Stomach (tissue), 9 donors: ENCODE measurements around the gene CCNQ. TPM values are rescaled to one million over a fixed set of nuclear protein-coding genes. Genes with fewer than 3 reads are reported as not detected.

Experiments used
- DNase-seq, 2 donors: peaks; one replicate each; pipeline versions ENCODE4 v3.0.0 to v3.0.0-alpha.2; 2013 to 2019
- H3K27ac ChIP-seq, 5 donors: fragments of 200-600 bp in 4 of 5; sonication (generic) in 4 of 5; one replicate each; pipeline ENCODE4 v1.5.1; 2013 to 2019; ENCODE audit warnings: mild to moderate bottlenecking in 1 of 5, moderate library complexity in 1 of 5
- H3K27me3 ChIP-seq, 3 donors: fragments of 200-600 bp; sonication (generic); one replicate each; pipeline ENCODE4 v1.5.1; 2017 to 2019; ENCODE audit warnings: mixed run types in 1 of 3
- H3K36me3 ChIP-seq, 4 donors: fragments of 200-600 bp; sonication (generic); 1 replicate in 3 of 4; 2 replicates in 1 of 4; pipeline ENCODE4 v1.5.1; 2016 to 2019
- H3K4me1 ChIP-seq, 4 donors: fragments of 200-600 bp; sonication (generic); one replicate each; pipeline ENCODE4 v1.5.1; 2016 to 2019
- H3K4me3 ChIP-seq, 4 donors: fragments of 200-600 bp; sonication (generic) in 3 of 4; one replicate each; pipeline ENCODE4 v1.5.1; 2016 to 2019; ENCODE audit warnings: mild to moderate bottlenecking in 1 of 4
- H3K9me3 ChIP-seq, 4 donors: fragments of 200-600 bp; sonication (generic); one replicate each; pipeline ENCODE4 v1.5.1; 2016 to 2019
- CTCF ChIP-seq, 7 experiments: fragments of 450-650 bp in 4 of 7; fragments of 200-600 bp in 3 of 7; sonication (generic) in 3 of 7; IDR thresholded peaks; one replicate each; pipeline ENCODE4 v1.5.1; 2016 to 2019; ENCODE audit warnings: antibody characterized with exemption in 7 of 7, control low read depth in 2 of 7, mild to moderate bottlenecking in 1 of 7
- EP300 ChIP-seq: sonication (generic); formaldehyde crosslinking; IDR thresholded peaks from one replicate; pipeline ENCODE4 v1.6.1; 2017; ENCODE audit warnings: antibody characterized with exemption
- POLR2A ChIP-seq, 4 donors: fragments of 450-650 bp; IDR thresholded peaks; one replicate each; pipeline ENCODE4 v1.6.1; 2016; ENCODE audit warnings: antibody characterized with exemption in 4 of 4, control low read depth in 2 of 4, mild to moderate bottlenecking in 1 of 4, moderate library complexity in 1 of 4
- POLR2AphosphoS5 ChIP-seq, 3 donors: sonication (generic); formaldehyde crosslinking; IDR thresholded peaks; one replicate each; pipeline ENCODE4 v1.6.1; 2016; ENCODE audit warnings: antibody characterized with exemption in 3 of 3
- WGBS, 5 donors: extraction: QIAGEN DNeasy Blood & Tissue Kit in 3 of 5; methylation state at CpG; one replicate each; pipeline versions ENCODE4 v1.1.5 to v1.1.7; 2013 to 2018; 5-methylcytosine and 5-hydroxymethylcytosine counted together
- intact Hi-C: fragments of 100-400 bp; cut with DNase I; formaldehyde crosslinking; loops from one replicate; pipeline ENCODE4 v1.15.1; 2023; ENCODE audit warnings: low total_unique reads
- polyA plus RNA-seq, 3 donors: library from polyadenylated mRNA; stranded (reverse); fragments of 200-250 nt; gene quantifications; one replicate each; pipeline ENCODE4 v1.2.3, GENCODE V29; 2013
- total RNA-seq, 5 donors: library from RNA; depleted of rRNA; stranded (reverse); fragments of >200 nt; gene quantifications; one replicate each; pipeline versions ENCODE4 v1.1.0 to v1.2.3, GENCODE V29; 2014 to 2016
- donor health status: healthy with polysubstance abuse.
- donor health status: Bipolar disorder and iron deficiency.
- donor health status: healthy.

Gene CCNQ
- total and polyA plus RNA-seq, 8 donors, result 0.58 to 55.4 (median 26.2) TPM; not detected in 1

- TF ChIP-seq POLR2A (IDR thresholded peaks at IDR 0.05), result no peak
- H3K27me3 ChIP-seq, result peaks cover 0 to 5% (median 0%) of the 10 kb centered on the region in 3 donors
- H3K36me3 ChIP-seq, result peaks cover 0 to 46% (median 36%) of the 10 kb centered on the region in 4 donors
- H3K4me1 ChIP-seq, result peaks cover 0 to 3% (median 0%) of the 10 kb centered on the region in 4 donors
- intact Hi-C loops, result no loop called here
- no peak overlapping the region for H3K27ac ChIP-seq
- DNase-seq, result no peak
- H3K4me3 ChIP-seq, result no peak overlapping the region
- H3K9me3 ChIP-seq, result no peaks in the 10 kb centered on the region
- 83 to 93% (median 86%) methylated on average over 4 of the region's 4 CpGs for WGBS, 5 donors
Measured at GRCh38 chrX:153585827-153586226, 13.1 kb downstream of the CCNQ start.

GRCh38 chrX:153583433-153583832, 15.5 kb downstream of the CCNQ start:
- 57 to 69% (median 67%) methylated on average over 2 of the region's 2 CpGs for WGBS, 5 donors
- no peaks in the 10 kb centered on the region for H3K9me3 ChIP-seq
- peaks cover 0 to 3% (median 0%) of the 10 kb centered on the region in 4 donors for H3K4me1 ChIP-seq
- intact Hi-C loops, result no loop called here
- TF ChIP-seq POLR2AphosphoS5 (IDR thresholded peaks at IDR 0.05) (no peak), POLR2A (IDR thresholded peaks at IDR 0.05) (no peak), EP300 (no peak), CTCF (IDR thresholded peaks at IDR 0.05) (no peak)
- H3K27ac ChIP-seq, result no peak overlapping the region
- H3K27me3 ChIP-seq, result peaks cover 0 to 5% (median 0%) of the 10 kb centered on the region in 3 donors
- H3K4me3 ChIP-seq, result no peak overlapping the region
- no peak for DNase-seq
- peaks cover 0 to 24% (median 18%) of the 10 kb centered on the region in 4 donors for H3K36me3 ChIP-seq

- no peak overlapping the region for H3K27ac ChIP-seq
- intact Hi-C loops, result no loop called here
Measured at GRCh38 chrX:153582896-153583295, 16.0 kb downstream of the CCNQ start.

GRCh38 chrX:153580700-153581386, 18.1 kb downstream of the CCNQ start:
- no peak for TF ChIP-seq POLR2AphosphoS5 (IDR thresholded peaks at IDR 0.05)
- TF ChIP-seq POLR2A (IDR thresholded peaks at IDR 0.05), result no peak
- no peaks in the 10 kb centered on the region for H3K9me3 ChIP-seq
- H3K4me3 ChIP-seq, result no peak overlapping the region
- H3K36me3 ChIP-seq, result peaks cover 0 to under 1% (median 0%) of the 10 kb centered on the region in 4 donors
- intact Hi-C loops, result no loop called here
- peaks cover 0 to 3% (median 0%) of the 10 kb centered on the region in 4 donors for H3K4me1 ChIP-seq
- H3K27me3 ChIP-seq, result peaks cover 0 to 15% (median 0%) of the 10 kb centered on the region in 3 donors
- 64 to 81% (median 72%) methylated on average over 8 to 14 of the region's 14 CpGs for WGBS, 5 donors
- no peak for DNase-seq
- no peak overlapping the region for H3K27ac ChIP-seq

More at GRCh38 chrX:153582896-153583295, 16.0 kb downstream of the CCNQ start:
- no peak overlapping the region for H3K4me3 ChIP-seq
- WGBS, 5 donors, result 8 to 54% (median 19%) methylated on average over 8 to 13 of the region's 13 CpGs
- H3K9me3 ChIP-seq, result no peaks in the 10 kb centered on the region
- TF ChIP-seq CTCF (IDR thresholded peaks at IDR 0.05) (no peak), EP300 (no peak), POLR2AphosphoS5 (IDR thresholded peaks at IDR 0.05) (no peak), POLR2A (IDR thresholded peaks at IDR 0.05) (no peak)
- H3K4me1 ChIP-seq, result peaks cover 0 to 3% (median 0%) of the 10 kb centered on the region in 4 donors
- peaks cover 0 to 5% (median 0%) of the 10 kb centered on the region in 3 donors for H3K27me3 ChIP-seq
- peak; percentile 31 to 80 for DNase-seq
- peaks cover 0 to 18% (median 13%) of the 10 kb centered on the region in 4 donors for H3K36me3 ChIP-seq

- 57 to 75% (median 61%) methylated on average over 2 of the region's 2 CpGs for WGBS, 5 donors
- H3K4me1 ChIP-seq, result peaks cover 0 to 3% (median 0%) of the 10 kb centered on the region in 4 donors
- intact Hi-C loops, result no loop called here
Measured at GRCh38 chrX:153578889-153579288, 20.1 kb downstream of the CCNQ start.

More at GRCh38 chrX:153578889-153579288, 20.1 kb downstream of the CCNQ start:
- H3K9me3 ChIP-seq, result no peaks in the 10 kb centered on the region
- no peak overlapping the region for H3K27ac ChIP-seq
- no peak for TF ChIP-seq CTCF (IDR thresholded peaks at IDR 0.05)
- TF ChIP-seq EP300, result no peak
- no peak for TF ChIP-seq POLR2AphosphoS5 (IDR thresholded peaks at IDR 0.05)
- no peak for TF ChIP-seq POLR2A (IDR thresholded peaks at IDR 0.05)
- no peak overlapping the region for H3K4me3 ChIP-seq
- no peak for DNase-seq
- no peaks in the 10 kb centered on the region for H3K36me3 ChIP-seq
- peaks cover 0 to 20% (median 0%) of the 10 kb centered on the region in 3 donors for H3K27me3 ChIP-seq
